HG02759 (cell line): Measurements from ENCODE around the gene DTNB.

Experiments
- ATAC-seq: cut with Tn5 transposase; IDR thresholded peaks from one replicate; pipeline ENCODE4 v1.9.1; 2021; ENCODE audit warnings: mild to moderate bottlenecking, moderate library complexity; ENCODE audit not compliant: unreplicated experiment

Gene DTNB

GRCh38 chr2:25592766-25593292 is 80.5 kb downstream of the DTNB start:
- no peak for ATAC-seq

- no peak for ATAC-seq
Observed at GRCh38 chr2:25590921-25591505, 82.4 kb downstream of the DTNB start.

- ATAC-seq, result no peak
Observed at GRCh38 chr2:25589676-25590205, 83.6 kb downstream of the DTNB start.

GRCh38 chr2:25588576-25588975 is 84.8 kb downstream of the DTNB start:
- no peak for ATAC-seq

- ATAC-seq, result peak; percentile 57
Observed at GRCh38 chr2:25587361-25587760, 86.0 kb downstream of the DTNB start.

- peak; percentile 81 for ATAC-seq
Observed at GRCh38 chr2:25586726-25587144, 86.6 kb downstream of the DTNB start.

- no peak for ATAC-seq
Observed at GRCh38 chr2:25585189-25585588, 88.2 kb downstream of the DTNB start.

GRCh38 chr2:25582077-25582830 is 91.1 kb downstream of the DTNB start:
- ATAC-seq, result peak; percentile 53

- no peak for ATAC-seq
Observed at GRCh38 chr2:25576596-25576995, 96.8 kb downstream of the DTNB start.

GRCh38 chr2:25572638-25573037 is 100.7 kb downstream of the DTNB start:
- no peak for ATAC-seq

- no peak for ATAC-seq
Observed at GRCh38 chr2:25570161-25570845, 103.1 kb downstream of the DTNB start.

GRCh38 chr2:25567406-25567805 is 106.0 kb downstream of the DTNB start:
- no peak for ATAC-seq

GRCh38 chr2:25566694-25567093 is 106.7 kb downstream of the DTNB start:
- ATAC-seq, result peak; percentile 72

- no peak for ATAC-seq
Observed at GRCh38 chr2:25566094-25566493, 107.3 kb downstream of the DTNB start.

GRCh38 chr2:25561136-25561850 is 112.1 kb downstream of the DTNB start:
- ATAC-seq, result no peak

GRCh38 chr2:25559148-25559547 is 114.2 kb downstream of the DTNB start:
- ATAC-seq, result no peak

GRCh38 chr2:25558262-25558661 is 115.1 kb downstream of the DTNB start:
- ATAC-seq, result peak; percentile 87

GRCh38 chr2:25557179-25558036 is 116.0 kb downstream of the DTNB start:
- peak; percentile 13 for ATAC-seq

GRCh38 chr2:25552318-25552717 is 121.1 kb downstream of the DTNB start:
- no peak for ATAC-seq

- no peak for ATAC-seq
Observed at GRCh38 chr2:25551316-25551715, 122.1 kb downstream of the DTNB start.
